BE2C (cell line): ENCODE results near the gene PGPEP1.
A peak's percentile ranks its signal among the peaks of the same experiment; 100 is the strongest.
"Not testable (repeated sequence)": the region's sequence is repeated elsewhere in the genome, so short reads cannot be mapped to it uniquely, and the experiment has no call there.

ENCODE experiments used
- DNase-seq: peaks from one replicate; pipeline ENCODE4 v3.0.0-alpha.2; 2020
- H3K27me3 ChIP-seq: fragments of 250-450 bp; sonication (Bioruptor Pico); 2 replicates; pipeline ENCODE4 v1.5.1; 2020; ENCODE audit warnings: mild to moderate bottlenecking
- H3K36me3 ChIP-seq: fragments of 250-450 bp; sonication (Bioruptor Pico); 2 replicates; pipeline ENCODE4 v1.5.1; 2020; ENCODE audit warnings: mild to moderate bottlenecking
- H3K4me1 ChIP-seq: fragments of 250-450 bp; sonication (Bioruptor Pico); 2 replicates; pipeline ENCODE4 v1.5.1; 2020
- H3K4me3 ChIP-seq: 2 replicates; pipeline ENCODE4 v1.5.1; 2011; ENCODE audit warnings: low read depth, low read length
- H3K9me3 ChIP-seq: fragments of 250-450 bp; sonication (Bioruptor Pico); 2 replicates; pipeline ENCODE4 v1.5.1; 2020
- CTCF ChIP-seq: IDR thresholded peaks from 2 replicates; pipeline ENCODE4 v1.5.1; 2012; ENCODE audit warnings: mild to moderate bottlenecking, low read depth, low read length

PGPEP1 gene

GRCh38 chr19:18361646-18362045 lies 21.2 kb downstream of the PGPEP1 start:
- peaks cover 10% of the 10 kb centered on the region for H3K4me1 ChIP-seq
- no peak for TF ChIP-seq CTCF
- no peaks in the 10 kb centered on the region for H3K36me3 ChIP-seq
- DNase-seq = no peak
- H3K27me3 ChIP-seq = no peaks in the 10 kb centered on the region
- no peak overlapping the region for H3K4me3 ChIP-seq
- H3K9me3 ChIP-seq = no peaks in the 10 kb centered on the region; the same call in 1 of the 2 replicates

- no peak for DNase-seq
- Histone ChIP-seq H3K9me3 (no peaks in the 10 kb centered on the region), H3K4me1 (peaks cover 10% of the 10 kb centered on the region), H3K27me3 (no peaks in the 10 kb centered on the region), H3K4me3 (no peak overlapping the region), H3K36me3 (no peaks in the 10 kb centered on the region)
- no peak for TF ChIP-seq CTCF
These were observed 22.6 kb downstream of the PGPEP1 start for GRCh38 chr19:18362934-18363542.

- no peak for TF ChIP-seq CTCF
- H3K4me1 ChIP-seq = peaks cover 10% of the 10 kb centered on the region
- H3K36me3 ChIP-seq = no peaks in the 10 kb centered on the region
- H3K9me3 ChIP-seq = no peaks in the 10 kb centered on the region
- H3K4me3 ChIP-seq = no peak overlapping the region
- no peak for DNase-seq
- H3K27me3 ChIP-seq = no peaks in the 10 kb centered on the region
These were observed 23.4 kb downstream of the PGPEP1 start for GRCh38 chr19:18363787-18364186.

GRCh38 chr19:18364277-18364825 lies 24.0 kb downstream of the PGPEP1 start:
- H3K9me3 ChIP-seq, H3K4me1 ChIP-seq, H3K27me3 ChIP-seq, H3K36me3 ChIP-seq, DNase-seq: not testable (repeated sequence)
- H3K4me3 ChIP-seq = peak overlapping the region; percentile 25; the same call in 1 of the 2 replicates

GRCh38 chr19:18364826-18365528 lies 24.6 kb downstream of the PGPEP1 start:
- peak; percentile 84 for DNase-seq
- H3K9me3 ChIP-seq = no peaks in the 10 kb centered on the region
- TF ChIP-seq CTCF = no peak
- H3K36me3 ChIP-seq = no peaks in the 10 kb centered on the region
- peak overlapping the region; percentile 25; the same call in 1 of the 2 replicates for H3K4me3 ChIP-seq
- H3K4me1 ChIP-seq = peaks cover 10% of the 10 kb centered on the region
- no peaks in the 10 kb centered on the region for H3K27me3 ChIP-seq

- Histone ChIP-seq H3K4me3 (no peak overlapping the region), H3K27me3 (no peaks in the 10 kb centered on the region), H3K4me1 (peaks cover 10% of the 10 kb centered on the region), H3K9me3 (no peaks in the 10 kb centered on the region), H3K36me3 (no peaks in the 10 kb centered on the region)
- DNase-seq = no peak
- TF ChIP-seq CTCF = no peak
These were observed 25.6 kb downstream of the PGPEP1 start for GRCh38 chr19:18366021-18366435.
